HCT116 (cell line): ENCODE measurements around the gene CHKA. TPM values are rescaled to one million over a fixed set of nuclear protein-coding genes. Genes with fewer than 3 reads are reported as not detected.

Source experiments
- ATAC-seq: fragments of 200-7000 bp; cut with Tn5 transposase; 2 replicates; pipeline ENCODE4 v1.9.1; 2020; ENCODE audit warnings: mild to moderate bottlenecking, moderate library complexity
- BruUV-seq: library from RNA; stranded (reverse); fragments of 400-500 nt; replicated peaks from 2 replicates; lab custom pipeline; 2021; lab: Mats Ljungman, UMichigan
- CTCF ChIA-PET: fragments of 300-600 bp; sonication (Branson Sonifier 250); formaldehyde crosslinking; loops from one replicate; lab custom pipeline; 2021; ENCODE audit warnings: antibody characterized with exemption; lab: Charles Lee
- POLR2A ChIA-PET: fragments of 300-600, 350-600 bp; sonication (Branson Sonifier 250); formaldehyde crosslinking; loops from one replicate; lab custom pipeline; 2021; ENCODE audit warnings: antibody characterized with exemption; lab: Charles Lee
- RAD21 ChIA-PET, 2 experiments: fragments of 300-600 bp; sonication (Branson Sonifier 250); formaldehyde crosslinking; loops; one replicate each; lab custom pipeline; 2023; ENCODE audit warnings: low total read pairs in 2 of 2; ENCODE audit not compliant: uncharacterized antibody in 2 of 2, unreplicated experiment in 2 of 2, low non-redundant PET in 1 of 2; lab: Charles Lee
- DNase-seq: peaks from one replicate; pipeline ENCODE4 v3.0.0-alpha.2; 2010; ENCODE audit warnings: low read depth, low spot score
- H2AFZ ChIP-seq: fragments of 200-600 bp; shearing (Covaris generic), sonication (generic); 2 replicates; pipeline ENCODE4 v1.6.1; 2017; ENCODE audit warnings: low read depth, mixed run types, mixed read lengths, antibody characterized with exemption, low read length; ENCODE audit not compliant: poor library complexity, severe bottlenecking
- H3K27ac ChIP-seq: 2 replicates; pipeline ENCODE4 v1.5.1; 2012; ENCODE audit warnings: low read depth, low read length
- H3K27me3 ChIP-seq: fragments of 200-600 bp; sonication (generic); 2 replicates; pipeline ENCODE4 v1.6.1; 2016; ENCODE audit warnings: mixed run types, low read length, mixed read lengths; ENCODE audit not compliant: insufficient read depth
- H3K36me3 ChIP-seq, 2 experiments: fragments of 200-500 bp in 1 of 2; fragments of 200-600 bp in 1 of 2; sonication (Bioruptor generic) in 1 of 2; sonication (generic) in 1 of 2; 2 replicates each; pipeline versions ENCODE4 v1.5.1 to v1.6.1; 2014 to 2016; ENCODE audit warnings: low read length in 2 of 2, inconsistent platforms in 1 of 2, mixed read lengths in 1 of 2, mixed run types in 1 of 2; ENCODE audit not compliant: insufficient read depth in 2 of 2, control insufficient read depth in 1 of 2
- H3K4me1 ChIP-seq, 2 experiments: fragments of 200-600 bp in 1 of 2; sonication (generic) in 1 of 2; 2 replicates each; pipeline versions ENCODE4 v1.5.1 to v1.6.1; 2012 to 2017; ENCODE audit warnings: low read length in 2 of 2, inconsistent platforms in 1 of 2, mild to moderate bottlenecking in 1 of 2, mixed read lengths in 1 of 2, mixed run types in 1 of 2, moderate library complexity in 1 of 2; ENCODE audit not compliant: insufficient read depth in 2 of 2, control insufficient read depth in 1 of 2
- H3K4me2 ChIP-seq: fragments of 200-600 bp; sonication (generic); 2 replicates; pipeline ENCODE4 v1.6.1; 2017; ENCODE audit warnings: mixed run types, low read length, mixed read lengths
- H3K4me3 ChIP-seq, 2 experiments: fragments of 200-600 bp in 1 of 2; sonication (generic) in 1 of 2; replicated peaks in 1 of 2; 2 replicates each; pipeline ENCODE4 v1.5.1; 2011 to 2016; ENCODE audit warnings: low read length in 2 of 2, control low read depth in 1 of 2, low read depth in 1 of 2, mild to moderate bottlenecking in 1 of 2, mixed read lengths in 1 of 2, mixed run types in 1 of 2
- H3K79me2 ChIP-seq: fragments of 200-600 bp; sonication (generic); 2 replicates; pipeline ENCODE4 v1.6.1; 2017; ENCODE audit warnings: mild to moderate bottlenecking, mixed run types, low read length, moderate library complexity, mixed read lengths; ENCODE audit not compliant: insufficient read depth
- H3K9ac ChIP-seq: fragments of 200-600 bp; sonication (generic); 2 replicates; pipeline ENCODE4 v1.6.1; 2016; ENCODE audit warnings: low read length, mixed read lengths
- H3K9me2 ChIP-seq: fragments of 200-600 bp; sonication (generic), shearing (Covaris generic); 2 replicates; pipeline ENCODE4 v1.6.1; 2017; ENCODE audit warnings: mixed run types, mild to moderate bottlenecking, moderate library complexity; ENCODE audit not compliant: insufficient read depth
- H3K9me3 ChIP-seq, 2 experiments: fragments of 200-500 bp in 1 of 2; fragments of 200-600 bp in 1 of 2; sonication (Bioruptor generic) in 1 of 2; sonication (generic) in 1 of 2; 2 replicates each; pipeline ENCODE4 v1.6.1; 2014 to 2017; ENCODE audit warnings: low read length in 2 of 2, mixed read lengths in 2 of 2, inconsistent platforms in 1 of 2, low read depth in 1 of 2, mild to moderate bottlenecking in 1 of 2, mixed run types in 1 of 2, moderate library complexity in 1 of 2; ENCODE audit not compliant: control insufficient read depth in 1 of 2, insufficient read depth in 1 of 2
- H4K20me1 ChIP-seq: fragments of 200-600 bp; sonication (generic), shearing (Covaris generic); 2 replicates; pipeline ENCODE4 v1.6.1; 2017; ENCODE audit warnings: mixed run types, mild to moderate bottlenecking, moderate library complexity; ENCODE audit not compliant: insufficient read depth
- ATF3 ChIP-seq: IDR thresholded peaks from 2 replicates; pipeline ENCODE4 v1.6.1; 2012
- CEBPB ChIP-seq: IDR thresholded peaks from 2 replicates; pipeline ENCODE4 v1.6.1; 2012; ENCODE audit warnings: low read depth
- CTCF ChIP-seq, 3 experiments: fragments of 200-600 bp in 1 of 3; sonication (generic) in 1 of 3; IDR thresholded peaks in 2 of 3; conservative IDR thresholded peaks in 1 of 3; 2 replicates each; pipeline ENCODE4 v1.5.1; 2012 to 2017; ENCODE audit warnings: low read depth in 2 of 3, low read length in 2 of 3, antibody characterized with exemption in 1 of 3, borderline replicate concordance in 1 of 3, control low read depth in 1 of 3, mild to moderate bottlenecking in 1 of 3, mixed read lengths in 1 of 3, mixed run types in 1 of 3, moderate library complexity in 1 of 3; ENCODE audit not compliant: insufficient read depth in 1 of 3
- EGR1 ChIP-seq: IDR thresholded peaks from 2 replicates; pipeline ENCODE4 v1.6.1; 2012; ENCODE audit warnings: low read depth
- ELF1 ChIP-seq: IDR thresholded peaks from 2 replicates; pipeline ENCODE4 v1.6.1; 2012; ENCODE audit warnings: low read depth, borderline replicate concordance
- EZH2 ChIP-seq: fragments of 200-600 bp; sonication (generic); IDR thresholded peaks from 2 replicates; pipeline ENCODE4 v1.6.1; 2017; ENCODE audit warnings: antibody characterized with exemption, mixed run types
- FOSL1 ChIP-seq: IDR thresholded peaks from 2 replicates; pipeline ENCODE4 v1.6.1; 2012; ENCODE audit warnings: low read depth
- JUND ChIP-seq: IDR thresholded peaks from 2 replicates; pipeline ENCODE4 v1.6.1; 2012
- POLR2AphosphoS5 ChIP-seq: IDR thresholded peaks from 2 replicates; pipeline ENCODE4 v1.6.1; 2011; ENCODE audit warnings: mild to moderate bottlenecking, low read depth, low read length, moderate library complexity
- SIN3A ChIP-seq: IDR thresholded peaks from 2 replicates; pipeline ENCODE4 v1.6.1; 2012; ENCODE audit warnings: low read depth
- SP1 ChIP-seq: IDR thresholded peaks from 2 replicates; pipeline ENCODE4 v1.6.1; 2012; ENCODE audit warnings: low read depth
- SRF ChIP-seq: IDR thresholded peaks from 2 replicates; pipeline ENCODE4 v1.6.1; 2012; ENCODE audit warnings: low read depth
- TCF7L2 ChIP-seq: IDR thresholded peaks from 2 replicates; pipeline ENCODE4 v1.7.0; 2011; ENCODE audit warnings: borderline replicate concordance, inconsistent platforms; ENCODE audit not compliant: insufficient read depth, insufficient read length; ENCODE audit errors: extremely low read depth
- ZFX ChIP-seq: fragments of 450-650 bp; IDR thresholded peaks from 2 replicates; pipeline ENCODE4 v1.6.1; 2017
- intact Hi-C: fragments of 100-400 bp; cut with micrococcal nuclease; formaldehyde crosslinking; loops from 2 replicates; pipeline ENCODE4 v1.10.0; 2022
- total RNA-seq: library from RNA; stranded (reverse); gene quantifications from one replicate; pipeline ENCODE4 v1.2.1, GENCODE V29; 2021; ENCODE audit not compliant: unreplicated experiment

CHKA gene
- total RNA-seq, 1 experiment from 2014 or later = 33.1 TPM

- TF ChIP-seq CTCF (IDR thresholded peaks at IDR 0.05 in 2 of 3, conservative IDR thresholded peaks at IDR 0.05 in 1 of 3; ENCODE audit: borderline replicate concordance in 1 of 3, insufficient read depth in 1 of 3, low read depth in 2 of 3, low read length in 2 of 3) (peak in 1 of 3 experiments; percentile 10; a peak in 1 of 6 replicates), EZH2 (no peak)
- Histone ChIP-seq H3K9me2 (no peaks in the 10 kb centered on the region), H3K27me3 (no peaks in the 10 kb centered on the region), H3K9me3 (no peaks in the 10 kb centered on the region), H3K79me2 (peaks cover 17% of the 10 kb centered on the region), H3K36me3 (peaks cover 0 to 6% of the 10 kb centered on the region in 2 experiments; a peak in 2 of 4 replicates), H3K4me1 (peaks cover 1 to 11% of the 10 kb centered on the region in 2 experiments; a peak in 3 of 4 replicates), H3K4me2 (no peak overlapping the region), H2AFZ (no peak overlapping the region), H3K27ac (no peak overlapping the region), H3K4me3 (no peak overlapping the region), H3K9ac (no peak overlapping the region), H4K20me1 (no peaks in the 10 kb centered on the region)
- ATAC-seq (0 out of 2 replicates have a peak, but pooled peaks have one; percentile 22), DNase-seq (no peak)
- no TSS peak for BruUV-seq
- ChIA-PET CTCF (no interaction called here), POLR2A (no interaction called here), RAD21 (no interaction called here)
- intact Hi-C loops = no loop called here
These were observed 76.9 kb downstream of the CHKA start for GRCh38 chr11:68044145-68044813.

GRCh38 chr11:68043349-68044144 is 77.6 kb downstream of the CHKA start:
- H3K9me2 ChIP-seq = no peaks in the 10 kb centered on the region
- H2AFZ ChIP-seq = no peak overlapping the region
- TF ChIP-seq SRF = no peak
- no peak for TF ChIP-seq EGR1
- no peak for TF ChIP-seq FOSL1
- no peak for TF ChIP-seq ATF3
- no peak for TF ChIP-seq ZFX
- TF ChIP-seq SIN3A = no peak
- no peak for TF ChIP-seq JUND
- TF ChIP-seq ELF1 = no peak
- no peak for TF ChIP-seq POLR2AphosphoS5
- no peak for TF ChIP-seq SP1
- TF ChIP-seq CEBPB = no peak
- TF ChIP-seq TCF7L2 = no peak
- no peak overlapping the region for H3K9ac ChIP-seq
- H3K4me2 ChIP-seq = no peak overlapping the region
- ATAC-seq = no peak
- ChIA-PET POLR2A (no interaction called here), CTCF (no interaction called here), RAD21 (no interaction called here)
- H3K27ac ChIP-seq = no peak overlapping the region; the same call in 1 of the 2 replicates
- H3K79me2 ChIP-seq = peaks cover 21% of the 10 kb centered on the region
- H3K4me1 ChIP-seq = peaks cover 3 to 15% of the 10 kb centered on the region in 2 experiments; a peak in 3 of 4 replicates
- H3K27me3 ChIP-seq = no peaks in the 10 kb centered on the region
- no peak overlapping the region for H3K4me3 ChIP-seq
- DNase-seq = no peak
- no peaks in the 10 kb centered on the region for H4K20me1 ChIP-seq
- H3K36me3 ChIP-seq = peaks cover 0 to 6% of the 10 kb centered on the region in 2 experiments; a peak in 2 of 4 replicates
- no peaks in the 10 kb centered on the region for H3K9me3 ChIP-seq
- no TSS peak for BruUV-seq
- intact Hi-C loops = no loop called here
